ENCODE data around the gene ALDH1A1.

Gene ALDH1A1

GRCh38 chr9:72984226-72984947 lies 31.5 kb upstream of the ALDH1A1 start:
- Histone ChIP-seq H3K79me2 (ENCODE audit: control insufficient read depth, insufficient read depth, low read length, poor library complexity) (no peaks in the 10 kb centered on the region), H3K23ac (ENCODE audit: low read length) (no peak overlapping the region), H3K4ac (ENCODE audit: low read depth, low read length) (no peak overlapping the region), H3K4me3 (ENCODE audit: low read depth, low read length) (no peak overlapping the region), H3K27me3 (ENCODE audit: insufficient read depth, low read length) (no peaks in the 10 kb centered on the region), H4K8ac (ENCODE audit: low read depth, low read length) (no peak overlapping the region), H3K36me3 (ENCODE audit: control insufficient read depth in 1 of 2, insufficient read depth in 2 of 2, low read length in 2 of 2) (no peaks in the 10 kb centered on the region), H2AFZ (ENCODE audit: insufficient read depth, low read length, poor library complexity) (no peak overlapping the region), H2BK120ac (ENCODE audit: insufficient read depth, low read length, poor library complexity) (no peak overlapping the region), H3K4me2 (ENCODE audit: low read length) (no peak overlapping the region), H2BK12ac (ENCODE audit: low read length) (no peak overlapping the region), H3K4me1 (ENCODE audit: control insufficient read depth in 1 of 2, insufficient read depth in 2 of 2, low read length in 2 of 2) (peaks cover 3 to 5% of the 10 kb centered on the region in 2 experiments), H3K79me1 (ENCODE audit: low read length) (peaks cover 5% of the 10 kb centered on the region), H3K14ac (ENCODE audit: low read length) (no peak overlapping the region), H2BK5ac (ENCODE audit: low read depth, low read length, poor library complexity) (no peak overlapping the region), H4K12ac (ENCODE audit: low read depth, low read length) (no peak overlapping the region), H2AK5ac (ENCODE audit: low read length) (no peak overlapping the region), H3K9me3 (ENCODE audit: insufficient read depth, low read depth, low read length) (no peaks in the 10 kb centered on the region), H3K18ac (ENCODE audit: low read length) (no peak overlapping the region), H4K91ac (ENCODE audit: low read depth, low read length) (no peak overlapping the region), H3K27ac (ENCODE audit: low read depth, low read length) (no peak overlapping the region), H3K9ac (ENCODE audit: low read length) (no peak overlapping the region)
- no CpG with 5 or more reads among the region's 2 CpGs for WGBS (ENCODE audit: extremely low coverage, insufficient coverage, insufficient read length)
- peak in 1 of 2 donors; percentile 21 for DNase-seq

- Histone ChIP-seq H4K91ac (ENCODE audit: low read depth, low read length) (no peak overlapping the region), H3K4me2 (ENCODE audit: low read length) (no peak overlapping the region), H3K4me3 (ENCODE audit: low read depth, low read length) (no peak overlapping the region), H4K8ac (ENCODE audit: low read depth, low read length) (no peak overlapping the region), H2AFZ (ENCODE audit: insufficient read depth, low read length, poor library complexity) (no peak overlapping the region), H2BK5ac (ENCODE audit: low read depth, low read length, poor library complexity) (no peak overlapping the region), H3K9ac (ENCODE audit: low read length) (no peak overlapping the region), H3K79me1 (ENCODE audit: low read length) (peaks cover 5% of the 10 kb centered on the region), H3K79me2 (ENCODE audit: control insufficient read depth, insufficient read depth, low read length, poor library complexity) (no peaks in the 10 kb centered on the region), H3K18ac (ENCODE audit: low read length) (no peak overlapping the region), H3K23ac (ENCODE audit: low read length) (no peak overlapping the region), H2AK5ac (ENCODE audit: low read length) (no peak overlapping the region), H3K14ac (ENCODE audit: low read length) (no peak overlapping the region), H2BK12ac (ENCODE audit: low read length) (no peak overlapping the region), H2BK120ac (ENCODE audit: insufficient read depth, low read length, poor library complexity) (no peak overlapping the region), H3K4me1 (ENCODE audit: control insufficient read depth in 1 of 2, insufficient read depth in 2 of 2, low read length in 2 of 2) (peaks cover 3 to 5% of the 10 kb centered on the region in 2 experiments), H4K12ac (ENCODE audit: low read depth, low read length) (no peak overlapping the region), H3K9me3 (ENCODE audit: insufficient read depth, low read depth, low read length) (no peaks in the 10 kb centered on the region), H3K27me3 (ENCODE audit: insufficient read depth, low read length) (no peaks in the 10 kb centered on the region), H3K36me3 (ENCODE audit: control insufficient read depth in 1 of 2, insufficient read depth in 2 of 2, low read length in 2 of 2) (no peaks in the 10 kb centered on the region), H3K4ac (ENCODE audit: low read depth, low read length) (no peak overlapping the region), H3K27ac (ENCODE audit: low read depth, low read length) (no peak overlapping the region)
- WGBS (ENCODE audit: extremely low coverage, insufficient coverage, insufficient read length), result no CpG with 5 or more reads among the region's 5 CpGs
- peak in 1 of 2 donors; percentile 45 for DNase-seq
Observed at GRCh38 chr9:72983512-72984225, 30.8 kb upstream of the ALDH1A1 start.

GRCh38 chr9:72983056-72983455 lies 30.2 kb upstream of the ALDH1A1 start:
- Histone ChIP-seq H3K4me1 (ENCODE audit: control insufficient read depth in 1 of 2, insufficient read depth in 2 of 2, low read length in 2 of 2) (peaks cover 3 to 5% of the 10 kb centered on the region in 2 experiments), H3K4me3 (ENCODE audit: low read depth, low read length) (no peak overlapping the region), H2BK12ac (ENCODE audit: low read length) (no peak overlapping the region), H3K79me2 (ENCODE audit: control insufficient read depth, insufficient read depth, low read length, poor library complexity) (no peaks in the 10 kb centered on the region), H3K9ac (ENCODE audit: low read length) (no peak overlapping the region), H4K91ac (ENCODE audit: low read depth, low read length) (no peak overlapping the region), H3K4ac (ENCODE audit: low read depth, low read length) (no peak overlapping the region), H2AK5ac (ENCODE audit: low read length) (no peak overlapping the region), H2BK5ac (ENCODE audit: low read depth, low read length, poor library complexity) (no peak overlapping the region), H3K36me3 (ENCODE audit: control insufficient read depth in 1 of 2, insufficient read depth in 2 of 2, low read length in 2 of 2) (no peaks in the 10 kb centered on the region), H3K9me3 (ENCODE audit: insufficient read depth, low read depth, low read length) (no peaks in the 10 kb centered on the region), H3K27me3 (ENCODE audit: insufficient read depth, low read length) (no peaks in the 10 kb centered on the region), H3K14ac (ENCODE audit: low read length) (no peak overlapping the region), H2BK120ac (ENCODE audit: insufficient read depth, low read length, poor library complexity) (no peak overlapping the region), H3K18ac (ENCODE audit: low read length) (no peak overlapping the region), H3K4me2 (ENCODE audit: low read length) (no peak overlapping the region), H2AFZ (ENCODE audit: insufficient read depth, low read length, poor library complexity) (no peak overlapping the region), H3K79me1 (ENCODE audit: low read length) (peaks cover 5% of the 10 kb centered on the region), H4K8ac (ENCODE audit: low read depth, low read length) (no peak overlapping the region), H3K27ac (ENCODE audit: low read depth, low read length) (no peak overlapping the region), H4K12ac (ENCODE audit: low read depth, low read length) (no peak overlapping the region), H3K23ac (ENCODE audit: low read length) (no peak overlapping the region)
- no peak for DNase-seq

GRCh38 chr9:72982146-72982799 lies 29.4 kb upstream of the ALDH1A1 start:
- Histone ChIP-seq H3K9ac (ENCODE audit: low read length) (no peak overlapping the region), H3K23ac (ENCODE audit: low read length) (no peak overlapping the region), H2AK5ac (ENCODE audit: low read length) (no peak overlapping the region), H3K4me2 (ENCODE audit: low read length) (no peak overlapping the region), H2BK5ac (ENCODE audit: low read depth, low read length, poor library complexity) (no peak overlapping the region), H3K18ac (ENCODE audit: low read length) (no peak overlapping the region), H2BK120ac (ENCODE audit: insufficient read depth, low read length, poor library complexity) (no peak overlapping the region), H4K12ac (ENCODE audit: low read depth, low read length) (no peak overlapping the region), H3K9me3 (ENCODE audit: insufficient read depth, low read depth, low read length) (no peaks in the 10 kb centered on the region), H3K4ac (ENCODE audit: low read depth, low read length) (no peak overlapping the region), H3K4me1 (ENCODE audit: control insufficient read depth in 1 of 2, insufficient read depth in 2 of 2, low read length in 2 of 2) (peaks cover 3 to 5% of the 10 kb centered on the region in 2 experiments), H3K79me2 (ENCODE audit: control insufficient read depth, insufficient read depth, low read length, poor library complexity) (no peaks in the 10 kb centered on the region), H3K79me1 (ENCODE audit: low read length) (peaks cover 5% of the 10 kb centered on the region), H2AFZ (ENCODE audit: insufficient read depth, low read length, poor library complexity) (no peak overlapping the region), H3K27ac (ENCODE audit: low read depth, low read length) (no peak overlapping the region), H4K91ac (ENCODE audit: low read depth, low read length) (no peak overlapping the region), H3K27me3 (ENCODE audit: insufficient read depth, low read length) (no peaks in the 10 kb centered on the region), H3K14ac (ENCODE audit: low read length) (no peak overlapping the region), H3K36me3 (ENCODE audit: control insufficient read depth in 1 of 2, insufficient read depth in 2 of 2, low read length in 2 of 2) (no peaks in the 10 kb centered on the region), H4K8ac (ENCODE audit: low read depth, low read length) (no peak overlapping the region), H2BK12ac (ENCODE audit: low read length) (no peak overlapping the region), H3K4me3 (ENCODE audit: low read depth, low read length) (no peak overlapping the region)
- no CpG with 5 or more reads among the region's 5 CpGs for WGBS (ENCODE audit: extremely low coverage, insufficient coverage, insufficient read length)
- peak; percentile 78 to 93 for DNase-seq
